Measurements from ENCODE around the gene FHOD3.

The FHOD3 gene

DNA sequence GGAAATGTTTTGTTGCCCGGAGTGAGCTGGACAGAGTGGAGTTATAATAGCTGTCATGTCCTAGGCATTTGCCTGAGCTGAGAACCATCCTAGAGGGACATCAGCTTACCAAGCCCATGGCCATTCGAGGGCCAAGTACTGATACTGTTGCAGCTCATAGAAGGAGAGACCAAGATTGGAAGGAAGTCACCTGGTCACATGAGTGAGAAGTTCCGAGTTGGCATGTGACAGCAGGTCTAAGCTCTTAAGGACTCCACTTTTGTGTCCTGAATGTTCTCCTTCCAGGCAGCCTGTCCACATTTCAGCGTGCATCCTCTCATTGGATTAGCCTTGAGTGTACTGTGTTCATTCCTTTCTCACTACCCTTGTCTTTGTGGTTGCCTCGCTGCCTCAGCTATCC is 4.4 kb downstream of the FHOD3 start:
- Histone ChIP-seq H3K4me2 (ENCODE audit: low read depth, low read length, poor library complexity, severe bottlenecking) (no peak overlapping the region), H3K9me2 (replicated peaks; ENCODE audit: low read depth, low read length) (no peaks in the 10 kb centered on the region), H3K9me3 (ENCODE audit: insufficient read depth, low read depth, low read length) (no peaks in the 10 kb centered on the region), H3F3A (ENCODE audit: low read depth) (no peaks in the 10 kb centered on the region), H3K79me2 (ENCODE audit: insufficient read depth, low read length) (no peaks in the 10 kb centered on the region), H2AFZ (ENCODE audit: low read length) (no peak overlapping the region), H3K4me3 (ENCODE audit: low read length, poor library complexity, severe bottlenecking) (no peak overlapping the region), H3K27me3 (ENCODE audit: insufficient read depth, low read length, poor library complexity, severe bottlenecking) (no peaks in the 10 kb centered on the region), H3K36me3 (ENCODE audit: insufficient read depth, low read length) (no peaks in the 10 kb centered on the region), H4K20me1 (ENCODE audit: insufficient read depth, low read length, poor library complexity, severe bottlenecking) (no peaks in the 10 kb centered on the region), H3K9ac (ENCODE audit: low read depth, low read length, poor library complexity, severe bottlenecking) (no peak overlapping the region), H3K4me1 (ENCODE audit: insufficient read depth, low read length, poor library complexity, severe bottlenecking) (no peaks in the 10 kb centered on the region)
- TF ChIP-seq, protein P1, sequence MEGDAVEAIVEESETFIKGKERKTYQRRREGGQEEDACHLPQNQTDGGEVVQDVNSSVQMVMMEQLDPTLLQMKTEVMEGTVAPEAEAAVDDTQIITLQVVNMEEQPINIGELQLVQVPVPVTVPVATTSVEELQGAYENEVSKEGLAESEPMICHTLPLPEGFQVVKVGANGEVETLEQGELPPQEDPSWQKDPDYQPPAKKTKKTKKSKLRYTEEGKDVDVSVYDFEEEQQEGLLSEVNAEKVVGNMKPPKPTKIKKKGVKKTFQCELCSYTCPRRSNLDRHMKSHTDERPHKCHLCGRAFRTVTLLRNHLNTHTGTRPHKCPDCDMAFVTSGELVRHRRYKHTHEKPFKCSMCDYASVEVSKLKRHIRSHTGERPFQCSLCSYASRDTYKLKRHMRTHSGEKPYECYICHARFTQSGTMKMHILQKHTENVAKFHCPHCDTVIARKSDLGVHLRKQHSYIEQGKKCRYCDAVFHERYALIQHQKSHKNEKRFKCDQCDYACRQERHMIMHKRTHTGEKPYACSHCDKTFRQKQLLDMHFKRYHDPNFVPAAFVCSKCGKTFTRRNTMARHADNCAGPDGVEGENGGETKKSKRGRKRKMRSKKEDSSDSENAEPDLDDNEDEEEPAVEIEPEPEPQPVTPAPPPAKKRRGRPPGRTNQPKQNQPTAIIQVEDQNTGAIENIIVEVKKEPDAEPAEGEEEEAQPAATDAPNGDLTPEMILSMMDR (conservative IDR thresholded peaks at IDR 0.05; ENCODE audit: low read length) = no peak
- TF ChIP-seq EZH2phosphoT487 (IDR thresholded peaks at IDR 0.05; ENCODE audit: borderline replicate concordance) = no peak

DNA sequence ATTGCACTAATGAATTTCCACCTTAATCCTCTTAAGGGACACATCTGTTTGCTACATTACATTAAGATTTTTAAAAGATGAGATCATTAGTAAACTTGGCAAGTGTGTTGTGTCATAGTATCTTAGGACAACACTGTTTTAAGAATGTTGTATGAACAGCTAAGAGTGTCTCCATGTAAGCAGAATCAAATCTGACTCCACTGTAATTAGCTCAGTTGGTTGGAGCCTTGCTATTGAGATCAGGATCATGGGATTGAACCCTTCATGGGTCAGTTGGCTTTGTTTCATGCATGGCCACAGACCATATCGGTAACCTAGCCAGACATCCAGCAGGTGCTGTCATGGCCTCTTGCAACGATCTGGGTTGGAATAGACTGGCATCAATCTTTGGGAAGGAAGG is 5.2 kb downstream of the FHOD3 start:
- TF ChIP-seq, protein P1 (conservative IDR thresholded peaks at IDR 0.05; ENCODE audit: low read length) = no peak
- TF ChIP-seq EZH2phosphoT487 (IDR thresholded peaks at IDR 0.05; ENCODE audit: borderline replicate concordance) = no peak
- Histone ChIP-seq H3K9me3 (ENCODE audit: insufficient read depth, low read depth, low read length) (no peaks in the 10 kb centered on the region), H3K79me2 (ENCODE audit: insufficient read depth, low read length) (no peaks in the 10 kb centered on the region), H4K20me1 (ENCODE audit: insufficient read depth, low read length, poor library complexity, severe bottlenecking) (no peaks in the 10 kb centered on the region), H2AFZ (ENCODE audit: low read length) (no peak overlapping the region), H3K4me1 (ENCODE audit: insufficient read depth, low read length, poor library complexity, severe bottlenecking) (no peaks in the 10 kb centered on the region), H3K4me2 (ENCODE audit: low read depth, low read length, poor library complexity, severe bottlenecking) (no peak overlapping the region), H3K4me3 (ENCODE audit: low read length, poor library complexity, severe bottlenecking) (no peak overlapping the region), H3K9ac (ENCODE audit: low read depth, low read length, poor library complexity, severe bottlenecking) (no peak overlapping the region), H3K27me3 (ENCODE audit: insufficient read depth, low read length, poor library complexity, severe bottlenecking) (no peaks in the 10 kb centered on the region), H3K36me3 (ENCODE audit: insufficient read depth, low read length) (no peaks in the 10 kb centered on the region), H3K9me2 (replicated peaks; ENCODE audit: low read depth, low read length) (no peaks in the 10 kb centered on the region), H3F3A (ENCODE audit: low read depth) (no peaks in the 10 kb centered on the region)

DNA sequence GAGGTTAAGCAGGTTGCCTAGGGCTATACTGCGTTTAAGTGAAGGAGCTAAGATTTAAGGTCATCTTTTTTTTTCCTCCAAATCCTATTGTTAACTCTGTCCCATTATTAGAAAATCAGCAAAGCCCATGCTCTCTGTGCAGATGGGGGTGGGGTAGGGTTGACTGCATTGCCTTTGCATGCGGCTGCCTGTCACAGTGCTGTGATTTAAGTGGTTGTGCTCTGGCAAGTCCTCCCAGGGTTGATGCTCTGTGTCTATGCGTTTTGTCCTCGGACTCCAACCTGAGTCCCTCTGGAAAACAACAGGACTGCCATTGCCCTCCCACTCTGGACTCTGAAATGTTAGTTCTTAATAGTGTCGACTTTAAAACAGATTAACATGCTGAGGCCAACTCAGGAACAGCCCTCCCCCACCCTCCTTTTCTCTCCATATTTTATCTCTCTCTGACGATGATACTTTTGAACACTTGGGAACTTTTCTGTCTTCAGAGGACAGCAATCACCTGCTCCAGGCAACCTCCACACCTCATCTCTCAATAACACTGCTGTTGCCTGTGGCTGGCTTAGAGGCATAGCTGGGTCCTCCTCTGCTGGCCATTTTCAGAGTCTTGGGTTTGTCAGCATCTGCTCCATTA is 5.8 kb downstream of the FHOD3 start:
- Histone ChIP-seq H2AFZ (ENCODE audit: low read length) (no peak overlapping the region), H3K27me3 (ENCODE audit: insufficient read depth, low read length, poor library complexity, severe bottlenecking) (no peaks in the 10 kb centered on the region), H3K9me2 (replicated peaks; ENCODE audit: low read depth, low read length) (no peaks in the 10 kb centered on the region), H3K4me1 (ENCODE audit: insufficient read depth, low read length, poor library complexity, severe bottlenecking) (no peaks in the 10 kb centered on the region), H3K9me3 (ENCODE audit: insufficient read depth, low read depth, low read length) (no peaks in the 10 kb centered on the region), H4K20me1 (ENCODE audit: insufficient read depth, low read length, poor library complexity, severe bottlenecking) (no peaks in the 10 kb centered on the region), H3F3A (ENCODE audit: low read depth) (no peaks in the 10 kb centered on the region), H3K36me3 (ENCODE audit: insufficient read depth, low read length) (no peaks in the 10 kb centered on the region), H3K79me2 (ENCODE audit: insufficient read depth, low read length) (no peaks in the 10 kb centered on the region), H3K9ac (ENCODE audit: low read depth, low read length, poor library complexity, severe bottlenecking) (no peak overlapping the region), H3K4me2 (ENCODE audit: low read depth, low read length, poor library complexity, severe bottlenecking) (no peak overlapping the region), H3K4me3 (ENCODE audit: low read length, poor library complexity, severe bottlenecking) (no peak overlapping the region)
- TF ChIP-seq, protein P1 (conservative IDR thresholded peaks at IDR 0.05; ENCODE audit: low read length) = no peak
- no peak for TF ChIP-seq EZH2phosphoT487 (IDR thresholded peaks at IDR 0.05; ENCODE audit: borderline replicate concordance)
